ENCODE data around the gene TC2N. TPM values are rescaled to one million over a fixed set of nuclear protein-coding genes. Genes with fewer than 3 reads are reported as not detected.

TC2N gene
- total and polyA plus RNA-seq, 2 experiments from 2014 or later: 0.05 to 0.77 TPM

DNA sequence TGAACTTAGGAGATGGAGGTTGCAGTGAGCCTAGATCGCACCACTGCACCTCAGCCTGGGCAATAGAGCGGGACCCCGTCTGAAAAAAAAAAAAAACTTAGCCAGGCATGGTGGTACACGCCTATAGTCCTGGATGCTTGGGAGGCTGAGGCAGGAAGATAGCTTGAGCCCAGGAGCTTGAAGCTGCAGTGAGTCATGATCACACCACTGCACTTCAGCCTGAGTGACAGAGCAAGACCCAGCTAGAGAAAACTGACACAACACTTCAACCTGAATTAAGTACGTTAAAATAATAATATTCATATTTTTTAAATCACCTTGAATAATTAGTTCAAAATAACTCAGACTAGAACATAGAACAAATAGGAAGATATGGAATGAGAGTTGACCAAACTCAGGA lies 129.7 kb downstream of the TC2N start:
- no peak for DNase-seq (ENCODE audit: low read depth in 1 of 2, low spot score in 1 of 2)
- TF ChIP-seq, protein P1, sequence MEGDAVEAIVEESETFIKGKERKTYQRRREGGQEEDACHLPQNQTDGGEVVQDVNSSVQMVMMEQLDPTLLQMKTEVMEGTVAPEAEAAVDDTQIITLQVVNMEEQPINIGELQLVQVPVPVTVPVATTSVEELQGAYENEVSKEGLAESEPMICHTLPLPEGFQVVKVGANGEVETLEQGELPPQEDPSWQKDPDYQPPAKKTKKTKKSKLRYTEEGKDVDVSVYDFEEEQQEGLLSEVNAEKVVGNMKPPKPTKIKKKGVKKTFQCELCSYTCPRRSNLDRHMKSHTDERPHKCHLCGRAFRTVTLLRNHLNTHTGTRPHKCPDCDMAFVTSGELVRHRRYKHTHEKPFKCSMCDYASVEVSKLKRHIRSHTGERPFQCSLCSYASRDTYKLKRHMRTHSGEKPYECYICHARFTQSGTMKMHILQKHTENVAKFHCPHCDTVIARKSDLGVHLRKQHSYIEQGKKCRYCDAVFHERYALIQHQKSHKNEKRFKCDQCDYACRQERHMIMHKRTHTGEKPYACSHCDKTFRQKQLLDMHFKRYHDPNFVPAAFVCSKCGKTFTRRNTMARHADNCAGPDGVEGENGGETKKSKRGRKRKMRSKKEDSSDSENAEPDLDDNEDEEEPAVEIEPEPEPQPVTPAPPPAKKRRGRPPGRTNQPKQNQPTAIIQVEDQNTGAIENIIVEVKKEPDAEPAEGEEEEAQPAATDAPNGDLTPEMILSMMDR (IDR thresholded peaks at IDR 0.05; ENCODE audit: low read depth, low read length): no peak
- H3K27me3 ChIP-seq: no peaks in the 10 kb centered on the region

DNA sequence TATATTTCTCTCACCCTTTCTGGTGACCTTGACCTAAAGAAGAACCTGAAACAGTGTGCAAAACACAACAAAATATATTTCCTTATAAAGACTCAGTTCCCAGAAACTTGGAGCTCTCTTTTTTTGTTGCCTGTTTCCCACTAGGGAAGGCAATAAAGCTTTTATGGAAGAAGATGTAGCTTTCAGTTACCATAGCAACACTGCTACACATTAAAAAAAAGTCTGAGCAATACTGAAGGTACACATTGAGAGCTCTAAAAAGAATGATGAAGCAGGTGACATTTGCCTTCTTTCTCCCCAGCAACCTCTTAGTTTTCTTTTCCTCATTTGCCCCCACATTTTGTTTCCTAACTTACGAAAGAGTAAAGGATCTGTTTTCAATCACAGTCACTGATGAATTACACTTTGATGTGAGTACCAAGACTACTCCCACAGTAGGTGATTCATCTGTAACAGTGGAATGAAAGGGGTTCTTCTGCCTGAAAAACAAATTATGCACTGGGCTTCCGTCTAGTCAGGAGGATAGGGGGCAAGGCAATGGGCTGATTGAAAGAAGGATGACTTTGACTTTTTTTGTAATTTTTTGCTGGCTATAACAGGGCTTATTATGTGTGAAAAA lies 134.4 kb downstream of the TC2N start:
- Histone ChIP-seq H3K4me1 (ENCODE audit: low read depth) (no peaks in the 10 kb centered on the region), H3K9me3 (ENCODE audit: low read depth) (no peaks in the 10 kb centered on the region), H3K27ac (no peak overlapping the region), H3K36me3 (no peaks in the 10 kb centered on the region), H3K27me3 (no peaks in the 10 kb centered on the region), H3K4me3 (no peak overlapping the region)
- TF ChIP-seq, protein P1 (IDR thresholded peaks at IDR 0.05; ENCODE audit: low read depth, low read length): no peak
- no peak for DNase-seq (ENCODE audit: low read depth in 1 of 2, low spot score in 1 of 2)

More for the DNA sequence above, 129.7 kb downstream of the TC2N start:
- H3K36me3 ChIP-seq: no peaks in the 10 kb centered on the region
- H3K9me3 ChIP-seq (ENCODE audit: low read depth): no peaks in the 10 kb centered on the region
- H3K27ac ChIP-seq: no peak overlapping the region
- H3K4me3 ChIP-seq: no peak overlapping the region
- H3K4me1 ChIP-seq (ENCODE audit: low read depth): no peaks in the 10 kb centered on the region

DNA sequence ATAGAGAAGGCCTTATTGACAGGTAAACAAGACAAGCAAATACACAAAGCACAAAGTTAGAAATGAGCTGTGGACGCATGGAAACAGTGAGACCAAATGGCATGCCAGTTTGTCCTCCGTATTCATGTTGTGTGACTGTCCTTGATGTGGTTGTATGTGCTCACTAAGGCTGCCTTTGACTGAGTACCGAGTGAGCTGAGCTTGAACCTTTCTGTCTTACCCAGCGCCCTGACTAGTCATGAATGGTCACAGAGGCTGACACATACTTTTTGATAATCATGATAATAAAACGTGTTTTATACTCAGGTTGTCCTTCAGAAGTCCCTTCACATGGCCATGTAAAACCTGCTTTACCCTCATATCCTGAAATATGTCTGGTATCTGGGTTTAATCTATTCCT lies 134.9 kb downstream of the TC2N start:
- TF ChIP-seq, protein P1 (IDR thresholded peaks at IDR 0.05; ENCODE audit: low read depth, low read length): no peak
- no peaks in the 10 kb centered on the region for H3K36me3 ChIP-seq
- no peaks in the 10 kb centered on the region for H3K27me3 ChIP-seq
- H3K4me1 ChIP-seq (ENCODE audit: low read depth): no peaks in the 10 kb centered on the region
- H3K4me3 ChIP-seq: no peak overlapping the region
- DNase-seq (ENCODE audit: low read depth in 1 of 2, low spot score in 1 of 2): no peak
- no peaks in the 10 kb centered on the region for H3K9me3 ChIP-seq (ENCODE audit: low read depth)
- no peak overlapping the region for H3K27ac ChIP-seq

DNA sequence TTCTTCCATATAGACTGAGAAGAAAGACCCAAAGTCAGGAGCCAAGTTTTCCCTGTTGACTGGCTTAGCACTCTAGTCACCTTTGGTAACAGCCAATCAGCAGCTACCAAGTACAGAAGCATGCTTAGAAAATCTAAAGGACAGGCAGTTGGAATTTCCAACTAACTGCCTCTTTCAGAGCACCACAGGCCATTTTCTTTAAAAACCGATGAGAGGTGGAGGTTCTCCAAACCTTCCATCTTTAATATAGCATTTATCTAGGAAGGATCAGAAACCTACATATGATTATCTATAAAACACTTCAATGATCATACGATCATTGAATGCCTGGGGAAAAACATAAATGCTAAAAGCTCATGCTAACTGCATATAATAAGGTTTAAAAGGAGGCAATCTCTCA lies 135.3 kb downstream of the TC2N start, which contains the start of gene CATSPERB:
TSS of gene CATSPERB (minus strand) at position 101 of the 400 bp plus-strand sequence. CDS start 2,607 bp downstream, outside the sequence.
- H3K9me3 ChIP-seq (ENCODE audit: low read depth): no peaks in the 10 kb centered on the region

DNA sequence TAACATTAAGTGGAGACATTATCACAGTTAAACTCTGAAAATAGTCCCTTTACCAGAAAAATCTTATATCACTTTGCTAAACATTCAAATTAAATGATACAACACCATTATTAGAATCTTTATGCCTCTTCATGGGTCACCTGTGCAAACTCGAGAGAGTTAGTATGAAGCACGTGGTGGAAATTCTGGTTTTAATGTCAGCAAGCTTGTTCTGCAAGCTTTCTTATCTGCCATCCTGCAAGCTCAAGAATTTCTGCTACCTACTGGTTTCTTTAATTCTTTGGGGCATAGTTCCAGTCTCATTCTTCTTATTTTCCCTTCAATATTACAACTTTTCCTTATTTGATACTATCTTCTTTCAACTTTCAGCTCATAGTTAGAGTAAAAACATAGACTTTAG lies 136.3 kb downstream of the TC2N start:
- TF ChIP-seq, protein P1 (IDR thresholded peaks at IDR 0.05; ENCODE audit: low read depth, low read length): no peak
- DNase-seq (ENCODE audit: low read depth in 1 of 2, low spot score in 1 of 2): no peak

More for the DNA sequence above, 135.3 kb downstream of the TC2N start, which contains the start of gene CATSPERB:
- no peaks in the 10 kb centered on the region for H3K4me1 ChIP-seq (ENCODE audit: low read depth)
- H3K4me3 ChIP-seq: no peak within 1 kb of the TSS
- TF ChIP-seq, protein P1 (IDR thresholded peaks at IDR 0.05; ENCODE audit: low read depth, low read length): no peak
- no peak for DNase-seq (ENCODE audit: low read depth in 1 of 2, low spot score in 1 of 2)
- H3K27me3 ChIP-seq: no peaks in the 10 kb centered on the region
- no peaks in the 10 kb centered on the region for H3K36me3 ChIP-seq
- no peak within 1 kb of the TSS for H3K27ac ChIP-seq

More for the DNA sequence above, 136.3 kb downstream of the TC2N start:
- no peaks in the 10 kb centered on the region for H3K36me3 ChIP-seq
- no peak overlapping the region for H3K27ac ChIP-seq
- H3K4me3 ChIP-seq: no peak overlapping the region
- no peaks in the 10 kb centered on the region for H3K9me3 ChIP-seq (ENCODE audit: low read depth)
- no peaks in the 10 kb centered on the region for H3K27me3 ChIP-seq
- H3K4me1 ChIP-seq (ENCODE audit: low read depth): no peaks in the 10 kb centered on the region
